Liver (tissue), 9 donors: ENCODE results near the gene ADAMTS16. TPM values are rescaled to one million over a fixed set of nuclear protein-coding genes. Genes with fewer than 3 reads are reported as not detected.

Source experiments
- DNase-seq: peaks from one replicate; pipeline ENCODE4 v3.0.0-alpha.2; 2017; ENCODE audit warnings: low spot score
- H3K27ac ChIP-seq, 2 donors: one replicate each; pipeline ENCODE4 v1.7.0; 2013; ENCODE audit warnings: inconsistent platforms in 2 of 2, low read length in 2 of 2, control low read depth in 1 of 2, low read depth in 1 of 2, mild to moderate bottlenecking in 1 of 2
- H3K27me3 ChIP-seq, 4 donors: one replicate each; pipeline versions ENCODE4 v1.6.1 to v1.7.0; 2013; ENCODE audit warnings: low read length in 3 of 4, inconsistent platforms in 1 of 4, mild to moderate bottlenecking in 1 of 4, moderate library complexity in 1 of 4; ENCODE audit not compliant: control insufficient read depth in 4 of 4, insufficient read depth in 4 of 4
- H3K36me3 ChIP-seq, 4 donors: one replicate each; pipeline versions ENCODE4 v1.6.1 to v1.7.0; 2013; ENCODE audit warnings: low read length in 3 of 4, mild to moderate bottlenecking in 3 of 4, low read depth in 1 of 4, moderate library complexity in 1 of 4; ENCODE audit not compliant: control insufficient read depth in 4 of 4, insufficient read depth in 3 of 4
- H3K4me1 ChIP-seq, 4 donors: one replicate each; pipeline versions ENCODE4 v1.6.1 to v1.7.0; 2013; ENCODE audit warnings: low read length in 3 of 4, mild to moderate bottlenecking in 3 of 4, moderate library complexity in 1 of 4; ENCODE audit not compliant: control insufficient read depth in 4 of 4, insufficient read depth in 4 of 4
- H3K4me3 ChIP-seq, 3 donors: one replicate each; pipeline versions ENCODE4 v1.6.1 to v1.7.0; 2013; ENCODE audit warnings: low read length in 3 of 3, control low read depth in 1 of 3, low read depth in 1 of 3, mild to moderate bottlenecking in 1 of 3
- H3K9ac ChIP-seq, 2 donors: one replicate each; pipeline ENCODE4 v1.7.0; 2013; ENCODE audit warnings: low read length in 2 of 2, mild to moderate bottlenecking in 2 of 2, moderate library complexity in 2 of 2, control low read depth in 1 of 2, low read depth in 1 of 2
- H3K9me3 ChIP-seq, 4 donors: one replicate each; pipeline versions ENCODE4 v1.6.1 to v1.7.0; 2013; ENCODE audit warnings: low read length in 3 of 4; ENCODE audit not compliant: control insufficient read depth in 4 of 4
- EGR1 ChIP-seq, 2 donors: IDR thresholded peaks; 2 replicates each; pipeline ENCODE4 v1.6.1; 2016 to 2018; ENCODE audit warnings: antibody characterized with exemption in 2 of 2, low read depth in 2 of 2
- FOXA1 ChIP-seq: IDR thresholded peaks from 2 replicates; pipeline ENCODE4 v1.6.1; 2016; ENCODE audit warnings: antibody characterized with exemption
- FOXA2 ChIP-seq: IDR thresholded peaks from 2 replicates; pipeline ENCODE4 v1.6.1; 2016; ENCODE audit warnings: antibody characterized with exemption
- GABPA ChIP-seq, 2 donors: IDR thresholded peaks in 1 of 2; conservative IDR thresholded peaks in 1 of 2; 2 replicates each; pipeline ENCODE4 v1.6.1; 2016; ENCODE audit warnings: antibody characterized with exemption in 2 of 2, mild to moderate bottlenecking in 1 of 2, moderate library complexity in 1 of 2
- HNF4A ChIP-seq, 2 donors: conservative IDR thresholded peaks; 2 replicates each; pipeline ENCODE4 v1.6.1; 2016; ENCODE audit warnings: antibody characterized with exemption in 2 of 2, mild to moderate bottlenecking in 2 of 2
- HNF4G ChIP-seq: IDR thresholded peaks from 2 replicates; pipeline ENCODE4 v1.6.1; 2016; ENCODE audit warnings: antibody characterized with exemption
- JUND ChIP-seq, 2 donors: IDR thresholded peaks; 2 replicates each; pipeline ENCODE4 v1.6.1; 2016; ENCODE audit warnings: antibody characterized with exemption in 2 of 2
- MAX ChIP-seq: IDR thresholded peaks from 2 replicates; pipeline ENCODE4 v1.6.1; 2016; ENCODE audit warnings: antibody characterized with exemption
- NR2F2 ChIP-seq: IDR thresholded peaks from 2 replicates; pipeline ENCODE4 v1.6.1; 2016; ENCODE audit warnings: antibody characterized with exemption
- RAD21 ChIP-seq, 2 donors: IDR thresholded peaks; 2 replicates each; pipeline ENCODE4 v1.6.1; 2016; ENCODE audit warnings: antibody characterized with exemption in 2 of 2, mild to moderate bottlenecking in 2 of 2
- RXRA ChIP-seq, 2 donors: IDR thresholded peaks; 2 replicates each; pipeline ENCODE4 v1.6.1; 2017 to 2018; ENCODE audit warnings: antibody characterized with exemption in 2 of 2, mild to moderate bottlenecking in 1 of 2
- SP1 ChIP-seq: IDR thresholded peaks from 2 replicates; pipeline ENCODE4 v1.6.1; 2018; ENCODE audit warnings: antibody characterized with exemption, mild to moderate bottlenecking
- TAF1 ChIP-seq: conservative IDR thresholded peaks from 2 replicates; pipeline ENCODE4 v1.6.1; 2016; ENCODE audit warnings: antibody characterized with exemption, mild to moderate bottlenecking
- YY1 ChIP-seq: IDR thresholded peaks from 2 replicates; pipeline ENCODE4 v1.6.1; 2016; ENCODE audit warnings: antibody characterized with exemption, mild to moderate bottlenecking
- ZBTB33 ChIP-seq: IDR thresholded peaks from 2 replicates; pipeline ENCODE4 v1.6.1; 2016; ENCODE audit warnings: antibody characterized with exemption
- WGBS: extraction: QIAGEN DNeasy Blood & Tissue Kit; methylation state at CpG from one replicate; pipeline ENCODE4 v1.1.7; 2013; 5-methylcytosine and 5-hydroxymethylcytosine counted together
- polyA plus RNA-seq, 2 donors: library from polyadenylated mRNA; stranded (reverse) in 1 of 2; unstranded in 1 of 2; fragments of 200-250 nt in 1 of 2; fragments of >200 nt in 1 of 2; fragmentation: Nextera tagmentation in 1 of 2; extraction: Ambion mirVana in 1 of 2; gene quantifications; one replicate each; pipeline versions ENCODE4 v1.2.1 to v1.2.3, GENCODE V29; 2013 to 2015
- total RNA-seq, 2 donors: library from RNA; depleted of rRNA; stranded (reverse); fragments of >200 nt; gene quantifications; one replicate each; pipeline ENCODE4 v1.2.3, GENCODE V29; 2014
- TF ChIP-seq, protein P1 (sequence below): IDR thresholded peaks from 2 replicates; pipeline ENCODE4 v1.6.1; 2016; ENCODE audit warnings: antibody characterized with exemption, mild to moderate bottlenecking
- TF ChIP-seq, protein P2 (sequence below): fragments of 150-350 bp; IDR thresholded peaks from 2 replicates; pipeline ENCODE4 v1.5.1; 2017; ENCODE audit warnings: improper control_type of control experiment, low read depth, low read length; ENCODE audit not compliant: missing input control
- TF ChIP-seq, protein P3 (sequence below): IDR thresholded peaks from 2 replicates; pipeline ENCODE4 v1.6.1; 2016; ENCODE audit warnings: antibody characterized with exemption
- donor health status: healthy.
- donor health status: healthy.
- donor health status: healthy.
- donor health status: healthy.
- donor health status: healthy.

ADAMTS16 gene
- total and polyA plus RNA-seq, 4 donors = under 0.01 to 0.84 TPM; not detected in 2

DNA sequence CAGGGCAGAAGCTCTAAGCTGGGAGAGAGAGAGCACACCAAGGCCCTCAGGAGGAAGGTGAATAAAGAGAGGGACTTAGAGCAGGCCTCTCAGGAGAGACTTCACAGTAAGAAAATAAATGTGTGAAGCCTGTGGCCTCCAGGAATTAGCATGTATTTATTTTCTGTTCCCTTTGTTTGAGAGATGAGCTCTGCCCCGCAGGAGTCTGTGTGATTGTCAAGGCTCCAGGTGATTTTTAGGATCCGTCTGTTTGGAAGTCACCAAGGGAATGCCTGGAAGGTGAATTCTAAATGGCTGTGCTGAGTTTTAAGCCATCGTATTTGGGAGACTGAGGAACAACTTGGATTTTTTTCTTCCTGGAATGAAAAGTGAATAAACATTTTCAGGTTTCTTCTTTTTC, 174.0 kb downstream of the ADAMTS16 start:
- Histone ChIP-seq H3K4me1 (peaks cover 5 to 17% (median 12%) of the 10 kb centered on the region in 4 donors), H3K9ac (no peak overlapping the region), H3K36me3 (no peaks in the 10 kb centered on the region), H3K9me3 (no peaks in the 10 kb centered on the region), H3K4me3 (no peak overlapping the region), H3K27ac (no peak overlapping the region), H3K27me3 (no peaks in the 10 kb centered on the region)
- 78% methylated on average over 3 of the region's 3 CpGs for WGBS
- DNase-seq = no peak
- TF ChIP-seq, protein P1, sequence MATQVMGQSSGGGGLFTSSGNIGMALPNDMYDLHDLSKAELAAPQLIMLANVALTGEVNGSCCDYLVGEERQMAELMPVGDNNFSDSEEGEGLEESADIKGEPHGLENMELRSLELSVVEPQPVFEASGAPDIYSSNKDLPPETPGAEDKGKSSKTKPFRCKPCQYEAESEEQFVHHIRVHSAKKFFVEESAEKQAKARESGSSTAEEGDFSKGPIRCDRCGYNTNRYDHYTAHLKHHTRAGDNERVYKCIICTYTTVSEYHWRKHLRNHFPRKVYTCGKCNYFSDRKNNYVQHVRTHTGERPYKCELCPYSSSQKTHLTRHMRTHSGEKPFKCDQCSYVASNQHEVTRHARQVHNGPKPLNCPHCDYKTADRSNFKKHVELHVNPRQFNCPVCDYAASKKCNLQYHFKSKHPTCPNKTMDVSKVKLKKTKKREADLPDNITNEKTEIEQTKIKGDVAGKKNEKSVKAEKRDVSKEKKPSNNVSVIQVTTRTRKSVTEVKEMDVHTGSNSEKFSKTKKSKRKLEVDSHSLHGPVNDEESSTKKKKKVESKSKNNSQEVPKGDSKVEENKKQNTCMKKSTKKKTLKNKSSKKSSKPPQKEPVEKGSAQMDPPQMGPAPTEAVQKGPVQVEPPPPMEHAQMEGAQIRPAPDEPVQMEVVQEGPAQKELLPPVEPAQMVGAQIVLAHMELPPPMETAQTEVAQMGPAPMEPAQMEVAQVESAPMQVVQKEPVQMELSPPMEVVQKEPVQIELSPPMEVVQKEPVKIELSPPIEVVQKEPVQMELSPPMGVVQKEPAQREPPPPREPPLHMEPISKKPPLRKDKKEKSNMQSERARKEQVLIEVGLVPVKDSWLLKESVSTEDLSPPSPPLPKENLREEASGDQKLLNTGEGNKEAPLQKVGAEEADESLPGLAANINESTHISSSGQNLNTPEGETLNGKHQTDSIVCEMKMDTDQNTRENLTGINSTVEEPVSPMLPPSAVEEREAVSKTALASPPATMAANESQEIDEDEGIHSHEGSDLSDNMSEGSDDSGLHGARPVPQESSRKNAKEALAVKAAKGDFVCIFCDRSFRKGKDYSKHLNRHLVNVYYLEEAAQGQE = no peak
- TF ChIP-seq NR2F2 = no peak
- no peak for TF ChIP-seq TAF1

DNA sequence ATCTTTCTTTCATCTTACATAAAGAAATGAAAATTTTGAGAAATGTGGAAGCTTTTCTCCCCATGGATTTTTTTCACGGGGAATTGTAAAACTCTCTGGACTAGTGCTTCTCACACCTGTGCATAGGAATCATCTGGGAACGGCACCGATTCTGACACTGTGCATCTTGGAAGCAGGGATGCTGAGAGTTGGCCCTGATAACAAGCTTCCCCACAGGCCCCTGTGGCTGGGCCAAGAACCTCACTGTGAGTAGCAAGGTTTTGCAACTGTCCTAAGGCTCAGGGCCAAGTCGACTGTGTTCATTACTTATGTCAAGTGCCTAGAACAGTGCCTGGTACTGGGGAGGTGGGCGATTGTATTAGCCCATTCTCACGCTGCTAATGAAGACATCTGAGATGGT, 174.5 kb downstream of the ADAMTS16 start:
- DNase-seq = no peak
- Histone ChIP-seq H3K9ac (no peak overlapping the region), H3K27ac (no peak overlapping the region), H3K4me1 (peaks cover 5 to 17% (median 12%) of the 10 kb centered on the region in 4 donors), H3K27me3 (no peaks in the 10 kb centered on the region), H3K36me3 (no peaks in the 10 kb centered on the region), H3K4me3 (no peak overlapping the region), H3K9me3 (no peaks in the 10 kb centered on the region)
- WGBS = 87% methylated on average over 6 of the region's 6 CpGs
- TF ChIP-seq YY1 (no peak), EGR1 (IDR thresholded peaks at IDR 0.05; ENCODE audit: low read depth in 2 of 2) (no peak), GABPA (IDR thresholded peaks at IDR 0.05 in 1 of 2, conservative IDR thresholded peaks at IDR 0.05 in 1 of 2) (no peak), FOXA1 (no peak), JUND (IDR thresholded peaks at IDR 0.05) (no peak), RXRA (IDR thresholded peaks at IDR 0.05) (no peak), MAX (no peak), NR2F2 (no peak), TAF1 (no peak), HNF4G (no peak), HNF4A (conservative IDR thresholded peaks at IDR 0.05) (no peak), FOXA2 (no peak), SP1 (no peak), ZBTB33 (no peak), RAD21 (IDR thresholded peaks at IDR 0.05) (no peak)
- TF ChIP-seq, protein P1 = no peak
- TF ChIP-seq, protein P2, sequence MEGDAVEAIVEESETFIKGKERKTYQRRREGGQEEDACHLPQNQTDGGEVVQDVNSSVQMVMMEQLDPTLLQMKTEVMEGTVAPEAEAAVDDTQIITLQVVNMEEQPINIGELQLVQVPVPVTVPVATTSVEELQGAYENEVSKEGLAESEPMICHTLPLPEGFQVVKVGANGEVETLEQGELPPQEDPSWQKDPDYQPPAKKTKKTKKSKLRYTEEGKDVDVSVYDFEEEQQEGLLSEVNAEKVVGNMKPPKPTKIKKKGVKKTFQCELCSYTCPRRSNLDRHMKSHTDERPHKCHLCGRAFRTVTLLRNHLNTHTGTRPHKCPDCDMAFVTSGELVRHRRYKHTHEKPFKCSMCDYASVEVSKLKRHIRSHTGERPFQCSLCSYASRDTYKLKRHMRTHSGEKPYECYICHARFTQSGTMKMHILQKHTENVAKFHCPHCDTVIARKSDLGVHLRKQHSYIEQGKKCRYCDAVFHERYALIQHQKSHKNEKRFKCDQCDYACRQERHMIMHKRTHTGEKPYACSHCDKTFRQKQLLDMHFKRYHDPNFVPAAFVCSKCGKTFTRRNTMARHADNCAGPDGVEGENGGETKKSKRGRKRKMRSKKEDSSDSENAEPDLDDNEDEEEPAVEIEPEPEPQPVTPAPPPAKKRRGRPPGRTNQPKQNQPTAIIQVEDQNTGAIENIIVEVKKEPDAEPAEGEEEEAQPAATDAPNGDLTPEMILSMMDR = no peak
- TF ChIP-seq, protein P3, sequence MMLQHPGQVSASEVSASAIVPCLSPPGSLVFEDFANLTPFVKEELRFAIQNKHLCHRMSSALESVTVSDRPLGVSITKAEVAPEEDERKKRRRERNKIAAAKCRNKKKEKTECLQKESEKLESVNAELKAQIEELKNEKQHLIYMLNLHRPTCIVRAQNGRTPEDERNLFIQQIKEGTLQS = no peak
